GM19043 (cell line): Measurements from ENCODE around the gene TMEM178A.

Experiments
- ATAC-seq: cut with Tn5 transposase; IDR thresholded peaks from one replicate; pipeline ENCODE4 v1.9.1; 2021; ENCODE audit warnings: low read depth; ENCODE audit not compliant: unreplicated experiment

TMEM178A gene

GRCh38 chr2:39708003-39708402 lies 42.3 kb downstream of the TMEM178A start:
- no peak for ATAC-seq

GRCh38 chr2:39710807-39711206 lies 45.1 kb downstream of the TMEM178A start:
- no peak for ATAC-seq

- ATAC-seq, result no peak
Measured at GRCh38 chr2:39712953-39713352, 47.2 kb downstream of the TMEM178A start.

- ATAC-seq, result no peak
Measured at GRCh38 chr2:39715095-39715494, 49.4 kb downstream of the TMEM178A start.

GRCh38 chr2:39715822-39716221 lies 50.1 kb downstream of the TMEM178A start:
- ATAC-seq, result no peak

- ATAC-seq, result no peak
Measured at GRCh38 chr2:39717067-39717466, 51.4 kb downstream of the TMEM178A start.

- no peak for ATAC-seq
Measured at GRCh38 chr2:39718483-39718882, 52.8 kb downstream of the TMEM178A start.

- no peak for ATAC-seq
Measured at GRCh38 chr2:39719317-39719716, 53.6 kb downstream of the TMEM178A start.

GRCh38 chr2:39720970-39721369 lies 55.3 kb downstream of the TMEM178A start:
- ATAC-seq, result no peak

GRCh38 chr2:39723497-39723896 lies 57.8 kb downstream of the TMEM178A start:
- no peak for ATAC-seq

- ATAC-seq, result no peak
Measured at GRCh38 chr2:39723946-39724827, 58.5 kb downstream of the TMEM178A start.

GRCh38 chr2:39724828-39725144 lies 59.1 kb downstream of the TMEM178A start:
- ATAC-seq, result no peak

- ATAC-seq, result no peak
Measured at GRCh38 chr2:39725401-39725800, 59.7 kb downstream of the TMEM178A start.

GRCh38 chr2:39728085-39728484 lies 62.4 kb downstream of the TMEM178A start:
- ATAC-seq, result peak; percentile 51

- no peak for ATAC-seq
Measured at GRCh38 chr2:39728941-39729351, 63.2 kb downstream of the TMEM178A start.

GRCh38 chr2:39730276-39730675 lies 64.6 kb downstream of the TMEM178A start:
- no peak for ATAC-seq

GRCh38 chr2:39730685-39731302 lies 65.1 kb downstream of the TMEM178A start:
- no peak for ATAC-seq

GRCh38 chr2:39731546-39731945 lies 65.8 kb downstream of the TMEM178A start:
- no peak for ATAC-seq

GRCh38 chr2:39732482-39732881 lies 66.8 kb downstream of the TMEM178A start:
- no peak for ATAC-seq

GRCh38 chr2:39733070-39733674 lies 67.5 kb downstream of the TMEM178A start:
- no peak for ATAC-seq

GRCh38 chr2:39734445-39734844 lies 68.7 kb downstream of the TMEM178A start:
- no peak for ATAC-seq

GRCh38 chr2:39735648-39736047 lies 69.9 kb downstream of the TMEM178A start:
- ATAC-seq, result no peak
